Measurements from ENCODE around the gene FLT3LG.

The FLT3LG gene

DNA sequence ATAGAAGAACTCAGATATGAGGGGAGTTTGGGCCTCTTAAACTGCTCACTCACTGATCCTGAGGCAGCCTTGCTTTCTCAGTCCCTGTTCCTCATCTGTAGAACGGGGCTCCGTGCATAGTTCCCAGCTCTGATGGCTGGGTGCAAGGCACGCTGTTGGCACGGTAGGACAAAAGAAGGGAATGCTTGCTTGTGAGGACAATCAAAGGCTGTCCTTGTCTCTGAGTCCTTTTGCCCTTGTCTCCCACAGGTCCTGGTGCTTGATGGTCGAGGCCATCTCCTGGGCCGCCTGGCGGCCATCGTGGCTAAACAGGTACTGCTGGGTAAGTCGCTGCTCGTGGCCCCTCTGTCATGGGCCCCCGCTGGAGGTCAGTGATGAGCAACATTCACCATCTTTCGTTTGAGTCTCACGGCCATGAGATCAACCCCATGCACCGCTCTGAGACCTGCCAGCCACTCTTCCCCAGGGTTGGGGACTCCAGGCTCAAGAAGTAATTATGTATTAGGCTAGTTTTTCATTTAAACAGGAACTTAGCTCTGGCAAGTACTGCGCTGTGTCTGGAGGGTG, 15.7 kb downstream of the FLT3LG start:
- DNase-seq = no peak

- no peak for DNase-seq
Observed at GRCh38 chr19:49490287-49491029, 16.4 kb downstream of the FLT3LG start.

DNA sequence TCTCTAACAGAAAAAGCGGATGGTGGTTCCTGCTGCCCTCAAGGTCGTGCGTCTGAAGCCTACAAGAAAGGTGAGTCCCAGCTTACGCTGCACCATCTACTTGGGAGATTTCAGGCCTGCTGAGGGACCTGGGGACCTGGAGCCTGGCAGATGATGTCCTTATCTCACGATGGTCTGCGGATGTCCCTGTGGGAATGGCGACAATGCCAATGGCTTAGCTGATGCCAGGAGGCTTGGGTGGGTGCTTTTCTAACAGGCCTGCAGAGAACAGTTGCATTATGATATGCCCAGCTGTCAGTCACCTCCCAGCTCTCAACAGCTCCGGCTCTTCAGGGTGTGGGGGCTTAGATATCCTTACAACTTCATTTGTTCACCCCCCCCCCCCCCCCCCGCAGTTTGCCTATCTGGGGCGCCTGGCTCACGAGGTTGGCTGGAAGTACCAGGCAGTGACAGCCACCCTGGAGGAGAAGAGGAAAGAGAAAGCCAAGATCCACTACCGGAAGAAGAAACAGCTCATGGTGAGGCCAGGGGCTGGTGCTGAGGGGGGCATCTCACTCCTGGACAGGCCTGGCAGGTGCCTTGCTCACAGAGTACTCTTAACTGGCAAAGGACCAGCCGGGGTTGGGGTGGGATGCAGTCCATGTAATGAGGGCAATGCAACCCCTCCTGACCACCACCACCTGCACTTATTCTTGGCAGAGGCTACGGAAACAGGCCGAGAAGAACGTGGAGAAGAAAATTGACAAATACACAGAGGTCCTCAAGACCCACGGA, 17.2 kb downstream of the FLT3LG start:
- no peak for DNase-seq

GRCh38 chr19:49491804-49492572, 18.0 kb downstream of the FLT3LG start:
- DNase-seq = no peak

DNA sequence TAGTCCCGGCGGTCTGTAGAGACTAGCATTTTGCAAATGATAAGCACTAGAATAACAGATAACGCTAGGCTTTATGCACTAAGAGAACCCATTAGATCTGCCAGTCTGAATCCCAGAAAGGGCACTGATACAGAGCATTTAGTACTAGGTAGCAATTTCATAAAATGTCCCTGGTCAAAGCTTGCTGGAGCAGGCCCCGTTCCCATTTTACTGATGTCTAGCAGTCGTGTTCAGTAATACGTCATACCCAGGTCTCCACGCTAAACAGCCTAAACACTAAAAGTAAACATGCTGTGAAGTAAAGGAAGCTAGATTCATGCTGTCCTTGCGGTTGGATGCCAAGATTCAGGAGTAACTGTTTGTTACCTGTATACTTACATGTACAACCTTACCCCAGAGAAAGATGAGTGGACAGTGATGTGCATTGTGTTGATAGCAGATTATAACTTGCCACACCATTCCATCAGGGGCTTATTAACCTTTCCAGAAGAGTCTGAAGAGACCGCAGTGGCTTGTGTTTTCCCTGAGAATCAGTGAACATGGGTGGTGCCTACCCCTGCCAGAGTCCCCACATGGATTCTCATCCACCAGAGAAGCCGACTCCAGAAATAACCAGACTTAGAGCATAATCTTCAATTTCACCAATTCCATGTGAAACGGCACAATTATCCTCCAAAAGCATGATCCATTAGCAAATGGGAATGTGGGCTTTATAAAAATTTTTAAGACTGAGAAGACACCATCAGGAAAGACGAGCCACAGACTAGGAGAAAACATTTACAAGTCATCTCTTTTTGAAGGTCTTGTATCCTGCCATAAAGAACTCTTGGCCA, 18.8 kb downstream of the FLT3LG start:
- no peak for DNase-seq

DNA sequence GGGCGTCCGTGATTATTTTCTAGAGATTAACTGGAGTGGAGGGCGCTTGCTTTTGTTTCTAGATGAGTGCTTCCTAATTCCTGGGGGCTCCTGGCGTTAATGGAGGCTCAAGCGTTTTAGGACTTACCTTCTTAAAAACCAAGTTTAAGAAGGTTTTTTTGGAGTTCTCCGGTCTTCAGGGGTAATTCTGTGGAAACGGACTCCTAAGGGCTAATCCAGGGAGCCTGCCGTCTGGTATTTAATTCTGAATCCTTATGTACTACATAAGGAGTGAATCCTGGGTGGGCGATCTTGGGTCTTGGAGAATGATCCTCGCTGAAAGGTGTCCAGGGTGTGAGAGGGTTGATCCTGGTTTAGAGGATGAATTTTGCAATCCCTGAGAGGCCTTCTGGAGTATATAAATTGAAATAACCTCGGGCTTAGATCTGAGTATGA, 22.6 kb downstream of the FLT3LG start:
- DNase-seq = no peak

GRCh38 chr19:49497047-49497788, 23.2 kb downstream of the FLT3LG start:
- peak; percentile 65 for DNase-seq

DNA sequence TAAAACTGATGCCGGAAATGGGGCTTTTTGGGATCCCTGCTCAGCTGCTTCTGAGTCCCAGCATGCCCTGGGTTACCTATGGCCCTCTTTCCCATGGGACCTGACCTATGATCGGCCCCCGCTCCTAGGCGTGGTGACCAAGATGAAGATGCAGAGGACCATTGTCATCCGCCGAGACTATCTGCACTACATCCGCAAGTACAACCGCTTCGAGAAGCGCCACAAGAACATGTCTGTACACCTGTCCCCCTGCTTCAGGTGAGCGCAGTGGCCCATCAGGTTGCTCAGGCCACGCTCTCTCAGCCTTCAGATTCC, 23.7 kb downstream of the FLT3LG start:
- DNase-seq = no peak

- no peak for DNase-seq
Observed at GRCh38 chr19:49498475-49498874, 24.5 kb downstream of the FLT3LG start.

- no peak for DNase-seq
Observed at GRCh38 chr19:49499030-49499670, 25.1 kb downstream of the FLT3LG start.

DNA sequence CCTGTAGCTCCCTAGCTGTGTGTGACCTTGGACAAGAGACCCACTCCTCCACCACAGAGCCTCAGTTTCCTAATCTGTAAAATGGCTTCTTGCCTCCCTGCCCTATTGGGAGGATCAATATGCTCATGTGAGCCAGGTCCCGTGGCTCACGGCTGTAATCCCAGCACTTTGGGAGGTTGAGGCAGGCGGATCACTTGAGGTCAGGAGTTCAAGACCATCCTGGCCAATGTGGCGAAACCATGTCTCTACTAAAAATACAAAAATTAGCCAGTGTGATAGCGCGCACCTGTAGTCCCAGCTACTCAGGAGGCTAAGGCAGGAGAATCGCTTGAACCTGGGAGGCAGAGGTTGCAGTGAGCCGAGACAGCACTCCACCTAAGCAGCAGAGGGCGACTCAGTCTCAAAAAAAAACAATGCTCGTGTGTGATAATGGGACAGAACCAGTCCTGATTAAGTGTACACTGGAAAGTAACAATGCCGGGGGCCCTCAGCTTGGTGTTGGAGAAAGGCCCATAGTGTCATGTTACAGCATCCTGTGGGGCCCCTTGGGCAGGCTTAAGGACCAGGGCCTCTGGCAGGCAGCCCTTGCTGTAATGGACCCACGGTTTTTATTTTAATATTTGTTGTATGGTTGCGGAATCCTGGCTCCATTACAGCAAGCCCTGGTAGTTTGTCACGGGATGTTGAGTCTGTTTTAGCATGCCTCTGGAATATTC, 29.0 kb downstream of the FLT3LG start:
- no peak for DNase-seq

DNA sequence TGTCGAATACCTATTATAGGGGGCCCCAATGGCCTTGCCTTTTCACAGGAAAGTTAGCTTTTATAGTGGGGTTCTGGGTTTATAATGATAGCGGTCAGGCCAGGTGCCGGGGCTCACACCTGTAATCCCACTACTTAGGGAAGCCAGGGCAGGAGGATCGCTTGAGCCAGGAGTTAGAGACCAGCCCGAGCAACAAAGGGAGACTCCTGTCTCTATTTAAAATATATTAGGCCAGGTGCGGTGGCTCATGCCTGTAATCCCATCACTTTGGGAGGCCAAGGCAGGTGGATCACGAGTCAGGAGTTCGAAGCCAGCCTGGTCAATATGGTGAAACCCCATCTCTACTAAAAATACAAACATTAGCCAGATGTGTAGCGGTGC, 29.6 kb downstream of the FLT3LG start:
- no peak for DNase-seq

- peak; percentile 80 for DNase-seq
Observed at GRCh38 chr19:49506575-49507105, 32.6 kb downstream of the FLT3LG start.

- DNase-seq = no peak
Observed at GRCh38 chr19:49507803-49508494, 33.9 kb downstream of the FLT3LG start.

GRCh38 chr19:49512970-49513745, 39.1 kb downstream of the FLT3LG start:
- DNase-seq = no peak

- no peak for DNase-seq
Observed at GRCh38 chr19:49513746-49514118, 39.7 kb downstream of the FLT3LG start.

DNA sequence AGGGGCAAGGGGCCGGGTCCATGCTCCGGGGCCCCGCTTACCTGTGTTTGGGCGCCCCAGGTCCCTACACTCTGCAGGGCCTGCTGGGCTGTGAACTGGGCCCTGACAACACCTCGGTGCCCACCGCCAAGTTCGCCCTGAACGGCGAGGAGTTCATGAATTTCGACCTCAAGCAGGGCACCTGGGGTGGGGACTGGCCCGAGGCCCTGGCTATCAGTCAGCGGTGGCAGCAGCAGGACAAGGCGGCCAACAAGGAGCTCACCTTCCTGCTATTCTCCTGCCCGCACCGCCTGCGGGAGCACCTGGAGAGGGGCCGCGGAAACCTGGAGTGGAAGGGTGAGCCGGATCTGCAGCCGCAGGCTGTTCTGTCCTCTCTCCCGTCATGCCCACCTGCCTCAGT, 40.1 kb downstream of the FLT3LG start:
- DNase-seq = no peak

DNA sequence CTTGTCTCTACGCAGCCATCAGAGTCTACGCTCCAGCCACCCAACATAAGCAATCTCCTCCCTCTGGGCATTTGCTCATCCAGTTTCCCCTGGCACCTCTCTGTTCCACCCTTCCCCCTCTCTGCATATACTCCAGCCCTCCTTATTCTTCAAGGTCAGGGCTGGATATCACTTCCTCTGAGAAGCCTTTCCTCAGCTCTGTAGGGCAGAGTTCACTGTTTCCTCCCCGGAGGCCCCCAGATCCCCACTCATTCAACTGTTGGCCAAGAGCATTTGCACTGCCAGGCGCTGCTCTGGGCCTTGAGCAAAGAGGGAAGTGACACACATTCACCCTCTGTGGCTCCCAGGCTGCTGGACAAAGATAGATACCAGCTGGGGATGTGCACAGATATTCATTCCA, 41.8 kb downstream of the FLT3LG start:
- DNase-seq = no peak

DNA sequence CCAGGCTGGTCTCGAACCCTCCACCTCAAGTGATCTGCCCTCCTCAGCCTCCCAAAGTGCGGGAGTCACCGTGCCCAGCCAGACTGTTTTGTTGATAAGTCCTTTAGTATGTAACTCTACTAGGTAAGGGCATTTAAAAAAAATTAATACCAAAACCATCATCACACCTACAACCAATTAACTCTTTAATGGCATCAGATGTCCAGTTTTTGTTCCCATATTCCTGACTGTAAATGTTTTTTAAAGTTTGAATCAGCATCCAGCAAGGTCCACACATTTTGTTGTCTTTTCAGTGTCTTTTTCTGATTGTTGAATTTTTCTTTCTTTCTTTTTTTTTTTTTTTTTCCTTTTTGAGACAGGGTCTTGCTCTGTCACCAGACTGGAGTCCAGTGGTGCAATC, 44.0 kb downstream of the FLT3LG start:
- no peak for DNase-seq
